Measurements from ENCODE around the gene DMWD. TPM values are rescaled to one million over a fixed set of nuclear protein-coding genes. Genes with fewer than 3 reads are reported as not detected.
A peak's percentile ranks its signal among the peaks of the same experiment; 100 is the strongest.

The DMWD gene
- polyA plus RNA-seq, 1 of the 3 experiments (the other 2 are of a cell fraction) = 40.6 TPM

- TF ChIP-seq MEF2A (IDR thresholded peaks at IDR 0.05; ENCODE audit: borderline replicate concordance, low read depth) (peak; percentile 95), SMC3 (IDR thresholded peaks at IDR 0.05; ENCODE audit: low read depth, low read length) (no peak), CHD2 (IDR thresholded peaks at IDR 0.05; ENCODE audit: low read length, partially characterized antibody) (no peak), NRF1 (IDR thresholded peaks at IDR 0.05; ENCODE audit: low read depth, low read length) (no peak), PBX3 (IDR thresholded peaks at IDR 0.05) (0 out of 2 replicates have a peak, but pooled peaks have one; percentile 6), POLR2AphosphoS5 (IDR thresholded peaks at IDR 0.05; ENCODE audit: low read depth, low read length) (no peak), MXI1 (IDR thresholded peaks at IDR 0.05; ENCODE audit: low read depth, low read length) (no peak), GABPA (IDR thresholded peaks at IDR 0.05; ENCODE audit: low read depth) (no peak), ELF1 (IDR thresholded peaks at IDR 0.05) (no peak)
- TF ChIP-seq, protein P1, sequence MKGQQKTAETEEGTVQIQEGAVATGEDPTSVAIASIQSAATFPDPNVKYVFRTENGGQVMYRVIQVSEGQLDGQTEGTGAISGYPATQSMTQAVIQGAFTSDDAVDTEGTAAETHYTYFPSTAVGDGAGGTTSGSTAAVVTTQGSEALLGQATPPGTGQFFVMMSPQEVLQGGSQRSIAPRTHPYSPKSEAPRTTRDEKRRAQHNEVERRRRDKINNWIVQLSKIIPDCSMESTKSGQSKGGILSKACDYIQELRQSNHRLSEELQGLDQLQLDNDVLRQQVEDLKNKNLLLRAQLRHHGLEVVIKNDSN (IDR thresholded peaks at IDR 0.05; ENCODE audit: borderline replicate concordance, low read depth) = no peak
Measured at GRCh38 chr19:45782820-45783785, 9.5 kb downstream of the DMWD start (continued).

GRCh38 chr19:45782162-45782691, 10.4 kb downstream of the DMWD start, which contains the start of gene DMPK:
Gene DMPK, minus strand, starts transcription at chr19:45782490. Its CDS starts 138 bp downstream, at chr19:45782352.
- WGBS (ENCODE audit: low lambda C conversion rate) = 29% methylated on average over 7 of the region's 18 CpGs
- H3K9me2 ChIP-seq = no peaks in the 10 kb centered on the region
- H2AFZ ChIP-seq (ENCODE audit: low read depth) = no peak within 1 kb of the TSS
- no peaks in the 10 kb centered on the region for H3K27me3 ChIP-seq (ENCODE audit: insufficient read depth)
- ChIA-PET CTCF (interaction anchor here (0.7 to 5.1 kb wide), 8 partner anchors 9 to 614 kb away, joined by 3 to 27 read pairs (median 6); partner anchors contain the start of genes FBXO46, QPCTL and SIX5), POLR2A (interaction anchor here (0.6 to 2.7 kb wide), 4 partner anchors 12 to 65 kb away, joined by 3 to 7 read pairs (median 4); no protein-coding TSS in a partner anchor)
- H3K4me3 ChIP-seq (ENCODE audit: low read depth in 2 of 2, low read length in 1 of 2) = peak within 1 kb of the TSS; percentile 47 to 54
- TF ChIP-seq NFIC (IDR thresholded peaks at IDR 0.05; ENCODE audit: borderline replicate concordance) (no peak), TAF1 (IDR thresholded peaks at IDR 0.05; ENCODE audit: borderline replicate concordance, low read depth, low read length) (0 out of 2 replicates have a peak, but pooled peaks have one; percentile 12), JUND (IDR thresholded peaks at IDR 0.05) (no peak), PBX3 (IDR thresholded peaks at IDR 0.05) (no peak), MXI1 (IDR thresholded peaks at IDR 0.05; ENCODE audit: low read depth, low read length) (no peak), POLR2AphosphoS5 (IDR thresholded peaks at IDR 0.05; ENCODE audit: low read depth, low read length) (peak; percentile 46; the same call in 1 of the 2 replicates), FOXJ3 (CRISPR knock-in tag; IDR thresholded peaks at IDR 0.05) (no peak)
- TF ChIP-seq, protein P2, sequence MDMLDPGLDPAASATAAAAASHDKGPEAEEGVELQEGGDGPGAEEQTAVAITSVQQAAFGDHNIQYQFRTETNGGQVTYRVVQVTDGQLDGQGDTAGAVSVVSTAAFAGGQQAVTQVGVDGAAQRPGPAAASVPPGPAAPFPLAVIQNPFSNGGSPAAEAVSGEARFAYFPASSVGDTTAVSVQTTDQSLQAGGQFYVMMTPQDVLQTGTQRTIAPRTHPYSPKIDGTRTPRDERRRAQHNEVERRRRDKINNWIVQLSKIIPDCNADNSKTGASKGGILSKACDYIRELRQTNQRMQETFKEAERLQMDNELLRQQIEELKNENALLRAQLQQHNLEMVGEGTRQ (IDR thresholded peaks at IDR 0.05; ENCODE audit: borderline replicate concordance, low read depth, low read length) = no peak
- H3K9ac ChIP-seq = peak within 1 kb of the TSS; percentile 72
- H3K4me2 ChIP-seq = peak within 1 kb of the TSS; percentile 90
- H4K20me1 ChIP-seq (ENCODE audit: insufficient read depth) = 0 out of 2 replicates have a peak, but pooled peaks cover 8% of the 10 kb centered on the region
- peak; percentile 78 for DNase-seq
- peaks cover 53% of the 10 kb centered on the region for H3K79me2 ChIP-seq (ENCODE audit: insufficient read depth)
- peaks cover 22 to 30% of the 10 kb centered on the region in 2 experiments; a peak in 3 of 4 replicates for H3K4me1 ChIP-seq (ENCODE audit: control insufficient read depth in 1 of 2, insufficient read depth in 2 of 2, low read depth in 1 of 2, low read length in 1 of 2)
- H3K36me3 ChIP-seq (replicated peaks in 1 of 2; ENCODE audit: control insufficient read depth in 1 of 2, insufficient read depth in 2 of 2, low read length in 1 of 2) = peaks cover 15 to 52% of the 10 kb centered on the region in 2 experiments
- H3K27ac ChIP-seq (ENCODE audit: low read depth in 2 of 2, low read length in 1 of 2) = peak within 1 kb of the TSS; percentile 86 to 99
- H3K9me3 ChIP-seq = no peaks in the 10 kb centered on the region
- peaks cover 14% of the 10 kb centered on the region for H3F3A ChIP-seq (replicated peaks; ENCODE audit: insufficient read depth)

All from SK-N-SH (cell line).